ENCODE data around the gene NIN. TPM values are rescaled to one million over a fixed set of nuclear protein-coding genes. Genes with fewer than 3 reads are reported as not detected.

NIN gene
- total RNA-seq, 6 experiments from 2014 or later: 6.4 to 10.9 (median 7.5) TPM

DNA sequence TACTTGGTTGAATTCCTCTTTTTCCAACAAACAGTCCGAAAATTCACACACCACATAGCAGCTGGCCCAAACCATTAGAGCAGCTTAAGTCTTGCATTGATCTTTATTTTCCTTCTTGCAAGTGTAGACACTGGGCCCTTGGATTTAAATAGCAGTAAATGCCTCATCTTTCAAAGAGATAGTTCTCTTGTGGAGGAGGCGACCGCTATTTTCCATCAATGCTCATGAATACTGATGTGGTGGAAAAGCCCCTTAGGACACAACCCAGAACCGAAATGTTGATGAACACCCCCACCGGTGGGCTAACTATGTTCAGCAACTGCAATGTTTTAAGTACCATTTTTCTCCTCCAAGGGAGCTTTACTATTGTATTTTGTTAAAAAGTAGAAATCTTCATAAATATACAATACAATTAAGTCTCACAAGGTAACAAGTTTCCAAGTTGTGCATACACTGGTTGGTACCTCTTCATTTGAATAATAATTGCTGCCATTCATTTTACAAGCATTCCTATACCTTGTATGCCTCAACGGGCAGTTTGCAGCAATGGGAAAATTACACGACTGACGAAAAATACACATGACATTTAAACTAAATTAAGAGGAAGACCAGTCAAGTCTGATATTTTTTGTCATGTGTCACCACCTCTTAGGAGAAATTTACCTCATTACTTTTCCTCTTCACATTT is 18.0 kb downstream of the NIN start:
- Histone ChIP-seq H3K4me1 (no peaks in the 10 kb centered on the region), H3K4me3 (no peak overlapping the region), H3K27me3 (no peaks in the 10 kb centered on the region), H3K27ac (no peak overlapping the region), H3K36me3 (no peaks in the 10 kb centered on the region), H3K9me3 (no peaks in the 10 kb centered on the region)
- no peak for DNase-seq
- TF ChIP-seq POLR2A (IDR thresholded peaks at IDR 0.05): no peak
- TF ChIP-seq, protein P1, sequence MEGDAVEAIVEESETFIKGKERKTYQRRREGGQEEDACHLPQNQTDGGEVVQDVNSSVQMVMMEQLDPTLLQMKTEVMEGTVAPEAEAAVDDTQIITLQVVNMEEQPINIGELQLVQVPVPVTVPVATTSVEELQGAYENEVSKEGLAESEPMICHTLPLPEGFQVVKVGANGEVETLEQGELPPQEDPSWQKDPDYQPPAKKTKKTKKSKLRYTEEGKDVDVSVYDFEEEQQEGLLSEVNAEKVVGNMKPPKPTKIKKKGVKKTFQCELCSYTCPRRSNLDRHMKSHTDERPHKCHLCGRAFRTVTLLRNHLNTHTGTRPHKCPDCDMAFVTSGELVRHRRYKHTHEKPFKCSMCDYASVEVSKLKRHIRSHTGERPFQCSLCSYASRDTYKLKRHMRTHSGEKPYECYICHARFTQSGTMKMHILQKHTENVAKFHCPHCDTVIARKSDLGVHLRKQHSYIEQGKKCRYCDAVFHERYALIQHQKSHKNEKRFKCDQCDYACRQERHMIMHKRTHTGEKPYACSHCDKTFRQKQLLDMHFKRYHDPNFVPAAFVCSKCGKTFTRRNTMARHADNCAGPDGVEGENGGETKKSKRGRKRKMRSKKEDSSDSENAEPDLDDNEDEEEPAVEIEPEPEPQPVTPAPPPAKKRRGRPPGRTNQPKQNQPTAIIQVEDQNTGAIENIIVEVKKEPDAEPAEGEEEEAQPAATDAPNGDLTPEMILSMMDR (IDR thresholded peaks at IDR 0.05): no peak
- intact Hi-C loops (cut with DNase I): no loop called here
- ATAC-seq: no peak
- 70% methylated on average over 8 of the region's 8 CpGs for WGBS (ENCODE audit: insufficient coverage, low coverage, low lambda C conversion rate, missing lambda C conversion rate)

DNA sequence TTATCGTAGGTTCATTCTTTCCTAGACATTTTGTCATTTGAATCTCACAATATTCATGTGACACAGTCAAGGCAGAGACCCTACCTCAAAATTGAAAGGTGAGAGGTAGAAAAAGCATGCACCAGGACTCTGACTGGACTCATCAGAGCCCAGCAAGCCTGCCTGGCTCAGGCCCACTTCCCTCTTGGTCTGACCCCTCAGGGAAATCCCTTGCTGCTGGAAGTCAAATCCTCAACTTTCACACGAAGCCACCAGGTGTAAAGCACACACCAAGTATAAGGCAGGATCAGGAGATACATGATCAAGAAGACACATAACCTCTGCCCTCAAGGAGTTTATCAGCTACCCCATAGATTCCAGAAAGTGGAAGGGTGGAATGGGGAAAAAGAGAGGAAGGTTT is 18.8 kb downstream of the NIN start:
- Histone ChIP-seq H3K9me3 (no peaks in the 10 kb centered on the region), H3K4me1 (no peaks in the 10 kb centered on the region), H3K27me3 (no peaks in the 10 kb centered on the region), H3K27ac (no peak overlapping the region), H3K4me3 (no peak overlapping the region), H3K36me3 (no peaks in the 10 kb centered on the region)
- WGBS (ENCODE audit: insufficient coverage, low coverage, low lambda C conversion rate, missing lambda C conversion rate): 76% methylated on average over 2 of the region's 2 CpGs
- TF ChIP-seq, protein P1 (IDR thresholded peaks at IDR 0.05): no peak
- TF ChIP-seq POLR2A (IDR thresholded peaks at IDR 0.05): no peak
- ATAC-seq (no peak), DNase-seq (no peak)
- intact Hi-C loops (cut with DNase I): no loop called here

DNA sequence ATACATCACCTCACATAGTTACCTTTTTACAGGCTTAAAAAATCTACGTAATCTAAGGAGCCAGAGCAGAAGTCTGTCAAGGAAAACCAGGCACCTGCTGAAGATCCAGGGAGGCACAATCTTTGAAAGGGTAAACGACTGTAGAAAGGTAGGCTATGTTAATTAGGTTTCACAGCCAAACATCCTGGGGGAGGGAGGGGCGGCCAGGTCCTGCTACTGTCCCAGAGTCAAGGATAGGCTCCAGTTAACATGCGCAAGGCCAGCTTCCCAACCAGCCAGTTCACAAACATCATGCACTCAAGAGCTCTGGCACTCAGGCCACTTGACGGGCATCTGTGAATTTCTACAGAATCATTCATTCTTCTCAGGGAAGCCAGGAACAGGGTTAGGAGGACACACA is 22.9 kb downstream of the NIN start:
- Histone ChIP-seq H3K9me3 (no peaks in the 10 kb centered on the region), H3K4me1 (no peaks in the 10 kb centered on the region), H3K27ac (no peak overlapping the region), H3K36me3 (no peaks in the 10 kb centered on the region), H3K27me3 (no peaks in the 10 kb centered on the region), H3K4me3 (no peak overlapping the region)
- no peak for DNase-seq
- intact Hi-C loops (cut with DNase I): no loop called here
- WGBS (ENCODE audit: insufficient coverage, low coverage, low lambda C conversion rate, missing lambda C conversion rate): 92% methylated on average over 5 of the region's 5 CpGs
- no peak for ATAC-seq
- no peak for TF ChIP-seq POLR2A (IDR thresholded peaks at IDR 0.05)
- TF ChIP-seq, protein P1 (IDR thresholded peaks at IDR 0.05): no peak

DNA sequence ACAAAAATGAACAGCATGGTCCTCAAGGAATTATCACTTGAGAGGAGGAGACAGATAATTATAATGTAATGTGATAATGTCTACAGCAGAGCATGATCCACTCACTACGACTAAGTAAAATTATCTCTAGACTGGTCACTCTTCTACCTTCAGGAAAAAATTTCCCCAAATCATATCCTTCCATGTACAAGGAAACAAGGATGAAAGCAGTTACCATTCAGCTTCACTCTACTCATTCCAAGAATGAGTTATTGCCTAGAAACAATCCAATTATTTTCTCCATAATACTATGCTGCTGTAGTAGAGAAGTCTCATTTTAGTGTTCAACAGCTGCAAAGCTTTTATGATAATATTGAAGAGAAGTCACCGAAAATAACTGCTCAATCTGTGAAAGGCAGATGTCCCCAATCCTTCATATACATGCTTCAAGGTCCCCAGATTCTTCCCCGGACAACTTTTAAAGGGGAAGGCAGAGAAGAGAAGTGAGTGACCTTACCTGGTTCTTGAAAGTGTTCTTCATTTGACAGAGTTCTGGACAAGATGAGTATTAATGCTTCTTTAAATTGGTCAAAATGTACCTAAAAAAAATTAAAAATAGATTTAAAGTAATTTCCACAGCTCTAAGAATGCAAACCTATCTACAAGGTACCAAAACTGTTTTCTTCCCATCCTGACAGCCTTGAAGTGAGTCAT is 24.6 kb downstream of the NIN start:
- H3K4me1 ChIP-seq: no peaks in the 10 kb centered on the region
- H3K27me3 ChIP-seq: no peaks in the 10 kb centered on the region
- H3K36me3 ChIP-seq: no peaks in the 10 kb centered on the region
- DNase-seq: no peak
- no peak for TF ChIP-seq POLR2A (IDR thresholded peaks at IDR 0.05)
- TF ChIP-seq, protein P1 (IDR thresholded peaks at IDR 0.05): no peak
- no peak overlapping the region for H3K4me3 ChIP-seq
- H3K27ac ChIP-seq: no peak overlapping the region
- no peaks in the 10 kb centered on the region for H3K9me3 ChIP-seq
- 94% methylated on average over 3 of the region's 3 CpGs for WGBS (ENCODE audit: insufficient coverage, low coverage, low lambda C conversion rate, missing lambda C conversion rate)
- intact Hi-C loops (cut with DNase I): no loop called here
- no peak for ATAC-seq

All from right lobe of liver (tissue), 6 donors.